ENCODE data around the gene GNLY. TPM values are rescaled to one million over a fixed set of nuclear protein-coding genes. Genes with fewer than 3 reads are reported as not detected.

Gene GNLY
- total and polyA plus RNA-seq, 9 of the 15 experiments (the other 6 are each of a cell fraction or from before 2014, with no cell fraction given): not detected

GRCh38 chr2:85644909-85645308, 49.2 kb upstream of the GNLY start:
- POLR2A ChIA-PET: interaction anchor here (0.7 to 1.6 kb wide), 3 partner anchors 8 to 39 kb away, joined by 3 to 6 read pairs (median 3); no protein-coding TSS in a partner anchor
- H3K27ac ChIP-seq (ENCODE audit: extremely low read depth, low read depth, low read length): no peak overlapping the region
- TF ChIP-seq ZZZ3 (IDR thresholded peaks at IDR 0.05): no peak
- no peak for TF ChIP-seq ZEB2 (IDR thresholded peaks at IDR 0.05)
- no peak for TF ChIP-seq HDAC3 (IDR thresholded peaks at IDR 0.05; ENCODE audit: borderline replicate concordance, partially characterized antibody)
- TF ChIP-seq KLF6 (CRISPR knock-in tag; IDR thresholded peaks at IDR 0.05; ENCODE audit: borderline replicate concordance): no peak
- TF ChIP-seq SRSF7 (optimal IDR thresholded peaks at IDR 0.05; ENCODE audit: low read depth, low read length): no peak
- TF ChIP-seq RAD21 (CRISPR knock-in tag; conservative IDR thresholded peaks at IDR 0.05 in 1 of 2, IDR thresholded peaks at IDR 0.05 in 1 of 2): no peak
- no peak for TF ChIP-seq STAT5A (IDR thresholded peaks at IDR 0.05; ENCODE audit: borderline replicate concordance, low read length)
- TF ChIP-seq CC2D1A (IDR thresholded peaks at IDR 0.05): no peak
- TF ChIP-seq ZNF140 (CRISPR knock-in tag; IDR thresholded peaks at IDR 0.05): no peak
- TF ChIP-seq MAZ (CRISPR knock-in tag; conservative IDR thresholded peaks at IDR 0.05 in 1 of 2, IDR thresholded peaks at IDR 0.05 in 1 of 2): no peak
- no peak for TF ChIP-seq ZKSCAN8 (CRISPR knock-in tag; IDR thresholded peaks at IDR 0.05)
- TF ChIP-seq SOX6 (IDR thresholded peaks at IDR 0.05): no peak
- no peak for TF ChIP-seq TAF9B (IDR thresholded peaks at IDR 0.05; ENCODE audit: partially characterized antibody)
- no peak for TF ChIP-seq NR2F6 (CRISPR knock-in tag; IDR thresholded peaks at IDR 0.05)
- TF ChIP-seq ATF3 (IDR thresholded peaks at IDR 0.05): no peak
- TF ChIP-seq ATF3 (CRISPR knock-in tag; conservative IDR thresholded peaks at IDR 0.05): no peak
- no peak for TF ChIP-seq HDAC6 (IDR thresholded peaks at IDR 0.05; ENCODE audit: low read depth, low read length)
- TF ChIP-seq MLLT1 (IDR thresholded peaks at IDR 0.05): no peak
- FAIRE-seq (no peak), ATAC-seq (no peak), DNase-seq (ENCODE audit: extremely low read depth in 1 of 4, low spot score in 3 of 4) (no peak)
- H3K9me3 ChIP-seq (replicated peaks; ENCODE audit: control insufficient read depth, insufficient read depth, low read depth, low read length): no peaks in the 10 kb centered on the region
- in situ Hi-C loops (cut with MboI) (no loop called here), intact Hi-C loops (cut with micrococcal nuclease) (no loop called here)
- WGBS (ENCODE audit: insufficient coverage, low coverage, missing lambda C conversion rate): 100% methylated on average over 7 of the region's 8 CpGs
- H4K20me1 ChIP-seq (replicated peaks; ENCODE audit: control insufficient read depth, insufficient read depth, low read length): 0 out of 2 replicates have a peak, but pooled peaks cover 3% of the 10 kb centered on the region
- H3K27me3 ChIP-seq (ENCODE audit: control insufficient read depth in 2 of 2, insufficient read depth in 2 of 2, low read length in 2 of 2): no peaks in the 10 kb centered on the region
- H3K79me2 ChIP-seq (ENCODE audit: control insufficient read depth, insufficient read depth, low read length): no peaks in the 10 kb centered on the region; the same call in 2 of the 3 replicates
- peaks cover 99% of the 10 kb centered on the region for H3K36me3 ChIP-seq (ENCODE audit: control insufficient read depth, insufficient read depth, low read length)
- CTCF ChIA-PET (ENCODE audit: low intra/inter-chr PET ratio): no interaction called here
- no peaks in the 10 kb centered on the region for H3K4me1 ChIP-seq (replicated peaks in 1 of 2; ENCODE audit: control insufficient read depth in 2 of 2, insufficient read depth in 2 of 2, low read length in 2 of 2)
- peaks cover 3% of the 10 kb centered on the region for H3K9me1 ChIP-seq (ENCODE audit: control insufficient read depth, insufficient read depth, low read length)
- no peak overlapping the region for H3K4me3 ChIP-seq
- BruUV-seq (replicated peaks): no TSS peak
- no peak overlapping the region for H3K4me2 ChIP-seq (ENCODE audit: insufficient read depth, low read length)
- no peak overlapping the region for H2AFZ ChIP-seq (ENCODE audit: low read depth, low read length)
- H3K9ac ChIP-seq (ENCODE audit: insufficient read depth in 1 of 2, low read depth in 2 of 2, low read length in 2 of 2): no peak overlapping the region
